KBM-7 (cell line): ENCODE data around the gene MAF.

Experiments used
- DNase-seq: peaks from one replicate; pipeline ENCODE4 v3.0.0-alpha.2; 2015
- in situ Hi-C: fragments of 300-500 bp; cut with MboI; formaldehyde crosslinking; loops from 2 replicates; pipeline ENCODE4 v1.14.3; 2020; ENCODE audit warnings: low sequenced_read_pairs, low pct_unique_long_range_greater_than_20kb, mixed read lengths

MAF gene

DNA sequence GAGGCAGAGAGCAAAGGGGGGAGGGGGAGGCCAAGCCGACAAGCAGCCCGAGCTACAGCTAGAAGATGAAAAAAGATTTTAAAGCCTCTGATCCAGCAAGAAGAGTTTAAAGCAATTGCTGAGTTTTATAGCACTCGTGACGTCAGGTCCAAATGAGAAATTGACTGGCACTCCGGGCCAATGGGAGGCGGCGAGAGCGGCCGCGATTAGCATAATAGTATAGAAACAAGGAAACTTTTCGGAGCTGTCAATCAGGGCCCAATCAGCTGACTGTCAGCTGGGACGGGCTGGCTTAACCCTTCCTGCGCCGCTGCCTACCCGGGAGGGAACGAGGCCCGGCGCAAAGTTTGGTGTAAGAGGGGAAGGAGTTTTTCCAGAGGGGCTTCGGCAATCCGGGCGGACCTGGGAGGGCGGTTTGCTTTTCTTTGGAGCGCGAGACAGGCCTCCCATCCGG, at the start of gene MAF:
Gene MAF, minus strand, starts transcription at position 100 of the 454 bp plus-strand sequence. CDS start 835 bp downstream, outside the sequence.
- peak; percentile 76 for DNase-seq
- in situ Hi-C loops = no loop called here

DNA sequence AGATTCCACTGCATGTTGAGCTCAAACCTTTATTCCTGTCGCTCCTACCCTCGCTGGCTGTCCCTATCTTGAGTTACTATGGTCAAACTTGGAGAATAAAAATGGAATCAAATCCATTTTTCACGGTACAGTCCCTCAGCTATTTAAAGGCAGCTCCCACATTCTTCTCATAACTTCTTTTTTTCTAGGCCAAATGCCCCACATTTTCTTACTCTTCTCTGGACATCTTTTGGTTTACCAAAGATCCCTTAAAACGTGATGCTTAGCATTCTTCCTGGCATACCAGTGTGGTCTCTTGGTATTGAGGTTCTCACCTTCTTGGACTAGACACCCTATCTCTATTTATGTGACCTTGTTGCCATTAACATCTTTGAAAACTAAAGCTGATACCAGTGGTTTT, 48.3 kb upstream of the MAF start:
- no peak for DNase-seq
- in situ Hi-C loops = no loop called here

DNA sequence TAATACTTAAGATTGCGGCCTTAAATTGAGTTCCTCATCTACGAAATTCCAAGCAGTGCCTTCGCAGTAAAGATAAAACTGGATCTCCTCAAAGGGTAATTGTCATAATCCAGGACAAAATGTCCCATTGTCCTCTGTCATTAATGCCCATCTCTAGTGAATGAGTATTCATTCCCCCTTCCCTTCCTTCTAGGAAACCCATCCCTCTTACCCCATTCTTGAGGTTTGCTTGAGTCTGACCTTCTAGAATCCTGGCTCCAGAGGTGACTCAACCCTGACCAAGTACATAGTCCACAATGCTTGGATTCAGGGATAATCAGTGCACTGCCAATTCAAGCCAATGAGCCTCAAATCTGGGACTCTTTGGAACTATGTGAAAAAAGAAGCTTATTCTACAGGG, 47.0 kb upstream of the MAF start:
- DNase-seq = no peak
- in situ Hi-C loops = no loop called here

DNA sequence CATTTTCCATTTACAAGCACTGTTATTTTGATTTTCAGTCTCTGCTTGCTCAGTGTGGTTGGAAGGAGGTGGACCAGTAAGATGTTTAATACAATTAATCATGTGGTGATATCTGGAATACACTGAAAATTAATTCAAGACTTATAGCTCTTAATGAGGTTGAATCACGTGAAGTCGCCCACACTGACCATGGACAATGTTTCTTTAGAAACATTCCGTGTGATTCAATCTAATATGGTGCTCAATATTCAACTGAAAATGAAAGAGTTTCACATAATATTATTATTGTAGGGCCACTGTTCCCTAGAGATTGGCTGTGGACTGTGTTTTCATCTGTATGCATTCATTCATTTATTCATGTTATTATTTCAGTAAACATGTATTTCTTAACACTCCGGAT, 45.2 kb upstream of the MAF start:
- no peak for DNase-seq
- in situ Hi-C loops = no loop called here

DNA sequence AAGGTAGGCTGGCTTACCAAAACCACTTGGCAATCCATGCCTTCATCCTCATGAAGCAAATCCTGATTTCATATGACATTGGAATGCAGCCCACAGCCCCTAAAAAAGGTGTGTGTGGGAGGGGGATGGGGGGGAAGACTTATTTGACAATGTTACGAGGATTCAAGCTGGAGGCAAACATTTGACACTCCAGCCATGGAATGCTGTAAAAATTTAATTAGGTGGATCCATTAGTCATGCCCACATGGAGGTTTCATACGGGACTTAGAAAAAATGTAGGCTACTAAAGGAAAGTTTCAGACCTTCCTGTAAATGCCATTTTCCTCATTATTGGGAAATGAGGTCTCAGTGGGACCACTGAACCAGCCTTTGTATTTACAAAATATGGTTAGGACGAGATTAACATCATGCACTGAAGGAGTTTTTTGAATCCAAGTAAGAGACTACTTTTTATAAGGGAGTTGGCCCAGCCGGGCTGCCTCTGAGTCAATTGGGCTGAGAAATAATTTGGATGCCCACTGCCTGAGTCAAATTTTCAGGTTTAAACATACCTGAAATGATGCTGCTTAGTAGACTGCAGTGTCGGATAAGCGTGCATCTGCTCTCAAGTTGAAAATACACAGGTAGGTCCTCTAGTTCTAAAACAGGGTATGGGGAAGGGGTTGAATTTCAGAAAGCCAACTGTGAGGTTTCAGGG, 44.6 kb upstream of the MAF start:
- no peak for DNase-seq
- in situ Hi-C loops = no loop called here

DNA sequence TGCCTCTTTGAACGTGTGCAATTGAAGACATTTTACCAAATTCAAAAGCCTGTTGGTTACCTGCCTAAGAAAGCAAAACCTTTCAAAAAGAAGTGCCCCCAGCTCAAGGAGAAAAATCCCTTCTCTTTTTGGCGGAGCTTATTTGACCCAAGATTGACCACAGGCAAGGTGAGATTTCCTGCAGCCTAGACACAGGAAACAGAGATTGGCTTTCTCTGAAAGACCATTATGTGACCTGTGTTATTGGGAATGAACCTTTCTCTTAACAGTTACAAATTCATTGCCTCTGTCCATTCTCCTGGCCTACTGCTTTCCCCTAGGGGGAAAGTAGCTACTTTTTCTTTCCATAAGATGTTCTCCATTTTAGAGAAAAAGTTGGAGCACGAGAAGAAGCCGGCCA, 42.1 kb upstream of the MAF start:
- no peak for DNase-seq
- in situ Hi-C loops = no loop called here

DNA sequence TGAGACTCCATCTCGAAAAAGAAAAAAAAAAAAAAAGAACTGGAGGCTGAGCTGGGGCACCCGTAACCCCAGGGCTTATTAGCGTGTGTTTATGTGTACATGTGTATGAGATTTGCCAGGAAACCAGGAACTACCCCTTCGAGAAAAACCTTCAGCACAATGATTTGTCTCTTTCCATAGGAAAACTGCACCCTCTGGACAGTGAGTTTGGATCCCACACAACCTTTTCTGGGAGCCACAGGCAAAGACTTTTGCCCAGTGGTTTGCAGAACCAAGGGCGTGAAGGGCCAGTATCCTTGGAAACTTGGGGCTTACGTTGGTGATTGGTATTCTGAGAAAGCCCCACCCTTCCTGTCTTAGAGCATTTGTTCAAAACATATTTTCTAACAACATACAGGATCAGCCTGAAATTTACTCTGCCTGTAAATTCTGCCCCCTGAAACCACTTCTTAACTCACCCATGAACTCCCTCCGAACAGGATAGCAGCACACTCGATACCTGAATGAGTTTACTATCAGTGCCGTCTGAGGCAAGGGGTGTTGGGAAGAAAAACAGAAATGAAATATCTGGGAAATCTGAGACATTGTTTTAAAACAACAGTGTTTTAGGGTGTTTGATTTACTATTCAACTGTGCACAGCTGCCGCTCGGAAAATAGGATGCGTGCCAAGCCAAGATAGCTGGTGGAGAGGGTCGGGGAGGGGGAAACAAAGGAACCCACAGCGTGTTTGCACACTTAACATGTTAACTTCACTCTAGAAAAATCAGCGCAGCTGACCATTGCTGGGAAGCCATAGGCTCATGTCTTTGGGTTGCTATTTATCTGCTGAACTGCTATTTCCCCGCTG, 40.2 kb upstream of the MAF start:
- in situ Hi-C loops = no loop called here
- DNase-seq = no peak

DNA sequence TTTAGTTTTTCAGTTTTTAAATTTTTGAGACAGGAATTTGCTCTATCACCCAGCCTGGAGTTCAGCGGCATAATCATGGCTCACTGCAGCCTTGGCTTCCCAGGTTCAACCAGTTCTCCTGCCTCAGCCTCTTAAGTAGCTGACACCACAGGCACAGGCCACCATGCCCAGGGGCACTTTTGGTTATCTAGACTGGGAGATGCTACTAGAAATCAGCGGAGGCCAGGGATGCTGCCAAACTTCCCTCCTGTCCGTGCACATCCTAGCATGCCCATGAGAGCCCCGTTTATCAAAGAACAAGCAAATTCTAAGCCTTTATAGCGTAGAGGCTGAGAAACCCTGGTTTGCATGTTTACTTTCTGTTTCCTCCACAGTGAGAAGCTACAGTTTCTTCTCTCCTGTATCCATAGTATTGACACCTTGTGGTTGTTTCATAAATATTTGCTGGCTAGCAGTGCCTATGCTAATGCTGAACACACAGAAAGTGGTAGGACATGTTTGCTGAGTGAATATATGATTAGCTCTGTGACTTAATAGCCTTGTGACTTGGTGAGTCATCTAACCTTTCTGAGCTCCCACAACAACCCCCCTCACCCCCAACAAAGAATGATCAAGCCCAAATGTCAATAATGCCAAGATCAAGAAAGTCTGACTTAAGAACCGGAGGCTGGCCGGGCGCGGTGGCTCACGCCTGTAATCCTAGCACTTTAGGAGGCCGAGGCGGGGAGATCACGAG, 39.2 kb upstream of the MAF start:
- in situ Hi-C loops = no loop called here
- no peak for DNase-seq

DNA sequence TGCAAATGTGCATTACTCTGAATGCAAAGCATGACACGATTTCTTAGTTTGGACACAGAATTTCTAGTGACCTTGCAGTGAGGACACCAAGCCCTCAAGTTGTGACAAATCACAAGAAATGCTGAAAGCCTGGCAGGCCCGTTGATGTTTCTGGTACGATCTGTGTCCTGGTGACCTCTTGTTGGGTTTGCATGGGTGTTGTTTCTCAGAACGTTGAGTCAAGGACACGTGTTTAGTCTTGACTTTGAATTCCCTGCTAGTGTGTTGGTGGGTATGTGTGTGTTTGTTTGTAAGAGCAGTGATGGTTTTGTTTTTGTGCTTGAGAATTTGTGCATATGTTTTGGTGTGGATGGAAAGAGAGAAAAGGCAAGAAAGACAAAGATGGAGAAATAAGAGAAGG, 37.8 kb upstream of the MAF start:
- no peak for DNase-seq
- in situ Hi-C loops = no loop called here

DNA sequence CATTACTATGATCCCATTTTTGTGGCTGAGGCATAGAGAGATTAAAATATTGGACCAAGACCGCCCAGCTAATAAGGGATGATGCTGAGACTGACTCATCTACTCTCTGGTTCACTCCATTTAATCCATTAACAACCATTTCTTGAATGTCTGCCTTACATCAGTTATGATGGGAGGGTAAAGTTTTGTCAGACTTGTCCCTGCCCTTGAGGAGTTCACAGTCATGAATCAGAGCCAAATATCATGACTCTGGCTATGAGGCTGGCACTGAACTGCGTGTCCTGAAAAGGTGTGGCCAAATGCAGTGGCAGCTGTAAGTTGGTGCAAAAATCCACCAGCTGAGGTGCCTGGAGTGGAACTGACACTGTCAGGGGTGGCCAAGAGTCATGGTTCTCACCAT, 35.0 kb upstream of the MAF start:
- DNase-seq = no peak
- in situ Hi-C loops = no loop called here

DNA sequence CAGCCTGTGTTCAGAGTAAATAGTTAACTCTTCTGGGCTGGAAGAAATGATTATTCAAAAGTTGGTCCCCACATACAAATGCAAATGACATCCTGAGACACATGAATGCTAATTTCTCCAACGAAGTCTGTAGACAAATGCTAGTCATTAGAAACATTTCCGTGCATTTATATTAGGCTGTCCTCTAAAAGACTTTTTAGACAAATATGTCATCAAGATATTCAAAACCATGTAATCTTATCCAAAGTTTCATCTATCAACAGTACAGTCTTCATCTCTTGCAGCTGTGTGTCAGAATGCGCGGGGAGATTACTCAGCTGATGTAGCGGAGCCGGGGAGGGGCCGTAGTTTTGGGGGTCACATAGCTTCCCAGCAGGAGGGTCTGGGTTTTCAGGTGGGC, 33.8 kb upstream of the MAF start:
- in situ Hi-C loops = no loop called here
- DNase-seq = no peak

DNA sequence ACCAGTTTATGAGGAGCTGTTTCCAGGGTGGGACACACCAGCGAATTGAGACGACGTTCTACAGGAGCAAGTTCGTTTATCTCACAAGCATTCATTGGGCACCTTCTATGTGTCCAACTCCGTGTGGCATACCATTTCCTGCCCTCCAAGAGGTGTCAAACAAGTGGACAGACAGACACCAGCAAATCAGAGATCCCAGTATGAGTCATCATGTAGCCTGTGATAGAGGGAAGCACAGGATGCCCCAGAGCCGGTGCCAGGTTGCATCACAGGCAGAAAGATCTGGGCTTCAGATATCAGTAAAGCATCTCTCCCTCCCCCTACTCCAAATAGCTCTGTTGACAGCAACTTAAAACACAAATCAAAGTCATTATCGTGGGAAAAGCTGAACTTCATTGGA, 31.8 kb upstream of the MAF start:
- no peak for DNase-seq
- in situ Hi-C loops = no loop called here

DNA sequence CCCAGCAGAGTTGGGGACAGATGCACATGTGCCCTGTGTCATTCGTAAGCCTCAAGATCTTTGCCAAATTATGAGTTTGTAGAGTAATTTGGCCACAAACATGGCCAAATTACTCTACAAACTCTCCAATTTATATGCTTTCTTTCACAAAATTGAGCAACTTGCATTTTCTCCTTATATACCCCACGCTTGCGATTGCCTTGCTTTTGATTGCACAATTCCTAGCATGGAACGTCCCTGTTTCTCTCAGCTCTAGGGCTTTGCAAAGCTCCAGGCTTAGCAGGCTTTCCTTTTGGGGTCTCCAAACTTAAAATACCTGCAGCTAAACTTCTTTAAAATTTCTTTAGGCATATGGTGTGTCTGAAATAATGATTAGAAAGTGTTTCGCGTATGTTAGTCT, 28.5 kb upstream of the MAF start:
- DNase-seq = no peak
- in situ Hi-C loops = no loop called here

DNA sequence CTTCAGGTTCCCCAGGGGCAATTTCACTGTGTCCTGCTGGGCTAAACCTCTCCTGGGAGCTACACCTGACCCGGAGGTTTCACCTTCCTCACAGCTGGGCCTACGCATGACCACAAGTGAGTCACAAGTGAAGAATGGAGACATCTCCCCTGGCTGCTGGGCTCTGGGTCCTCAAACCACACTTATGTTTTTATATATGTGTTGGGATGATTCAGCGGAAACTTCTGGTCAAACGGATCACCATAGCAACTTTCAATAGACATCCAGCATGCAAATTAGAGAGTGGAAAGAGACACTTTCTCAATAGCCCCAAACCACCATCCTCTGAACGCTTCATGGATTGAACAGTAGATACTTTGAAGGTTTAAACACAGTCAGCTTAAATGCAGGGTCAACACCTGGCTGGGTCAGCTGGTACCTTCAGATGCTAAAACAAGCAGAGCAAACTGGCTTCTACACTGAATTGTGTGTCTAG, 28.0 kb upstream of the MAF start:
- DNase-seq = peak; percentile 1

DNA sequence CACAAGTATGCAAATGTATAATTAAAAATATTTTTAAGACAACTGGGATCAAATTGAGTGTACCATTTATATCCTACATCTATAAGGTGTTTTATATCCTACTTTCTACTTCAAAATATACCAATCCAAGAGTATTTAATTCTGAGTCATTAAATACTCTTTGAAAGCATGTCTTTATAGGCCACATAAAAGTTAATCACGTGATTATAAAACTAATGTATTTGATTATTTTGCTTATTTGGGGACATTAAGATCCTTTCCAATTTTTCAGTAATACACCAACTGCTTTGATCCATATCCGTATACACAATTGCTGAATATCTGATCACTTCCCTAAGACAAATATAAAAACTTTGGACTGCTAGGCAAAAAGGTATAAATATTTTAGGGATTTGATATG, 26.6 kb upstream of the MAF start:
- in situ Hi-C loops = no loop called here
- no peak for DNase-seq

More for the DNA sequence above, 28.0 kb upstream of the MAF start:
- in situ Hi-C loops = no loop called here

DNA sequence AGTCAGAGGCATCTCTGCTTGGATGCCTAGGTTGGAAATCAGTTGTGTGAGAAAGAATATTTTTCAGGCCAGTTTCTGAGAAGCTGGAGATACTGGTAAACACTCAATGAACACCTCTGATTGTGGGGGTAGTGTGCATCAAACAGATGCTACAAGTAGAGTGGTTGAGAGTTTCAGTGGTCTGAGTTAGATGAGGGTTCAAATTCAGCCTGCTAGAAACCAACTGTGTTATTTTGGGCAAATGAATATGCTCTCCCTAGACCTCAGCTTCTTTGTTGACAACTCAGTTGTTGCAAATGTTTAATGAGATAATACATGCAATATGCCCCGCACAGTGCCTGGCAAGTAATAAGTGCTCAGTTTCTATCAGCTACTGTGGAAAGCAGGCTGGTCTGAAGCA, 25.2 kb upstream of the MAF start:
- no peak for DNase-seq
- in situ Hi-C loops = no loop called here

DNA sequence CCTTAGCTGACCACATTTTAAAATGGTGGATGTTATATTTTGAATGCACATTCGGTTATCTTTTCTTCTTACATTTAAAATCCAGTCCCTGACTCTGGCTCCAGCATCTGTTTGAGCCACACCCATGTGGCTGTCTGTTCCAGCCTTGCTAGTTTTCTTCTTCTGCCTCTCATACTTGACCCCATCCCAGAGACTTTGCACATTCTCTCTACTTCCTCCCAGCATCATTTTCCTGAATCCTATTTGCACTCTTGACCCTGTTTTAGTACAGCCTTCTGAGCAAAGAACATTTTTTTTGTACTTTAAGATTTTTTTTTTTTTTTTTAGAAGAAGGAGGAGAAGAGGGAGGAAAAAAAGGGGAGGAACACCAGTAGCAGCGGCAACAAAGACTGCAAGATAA, 23.3 kb upstream of the MAF start:
- no peak for DNase-seq
- in situ Hi-C loops = no loop called here

DNA sequence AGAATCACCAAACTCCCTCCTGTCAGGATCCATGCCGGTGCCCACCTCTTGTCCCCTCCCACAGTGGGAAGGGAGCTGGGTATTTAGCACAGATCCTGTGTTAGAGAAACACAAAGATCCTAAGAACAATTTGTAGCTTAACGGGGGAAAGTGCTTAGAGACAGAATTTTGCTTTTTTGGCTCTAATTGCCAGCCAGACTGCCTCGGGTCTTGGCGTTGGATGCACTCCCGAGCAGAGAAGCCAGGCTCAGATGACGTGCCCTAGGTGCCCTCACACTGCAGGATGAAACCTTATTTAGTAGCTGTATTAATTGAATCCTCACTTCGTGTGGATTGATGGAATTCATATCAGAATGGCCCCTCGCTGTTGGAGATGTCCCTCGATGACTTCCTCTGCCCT, 22.5 kb upstream of the MAF start:
- DNase-seq = no peak
- in situ Hi-C loops = no loop called here

DNA sequence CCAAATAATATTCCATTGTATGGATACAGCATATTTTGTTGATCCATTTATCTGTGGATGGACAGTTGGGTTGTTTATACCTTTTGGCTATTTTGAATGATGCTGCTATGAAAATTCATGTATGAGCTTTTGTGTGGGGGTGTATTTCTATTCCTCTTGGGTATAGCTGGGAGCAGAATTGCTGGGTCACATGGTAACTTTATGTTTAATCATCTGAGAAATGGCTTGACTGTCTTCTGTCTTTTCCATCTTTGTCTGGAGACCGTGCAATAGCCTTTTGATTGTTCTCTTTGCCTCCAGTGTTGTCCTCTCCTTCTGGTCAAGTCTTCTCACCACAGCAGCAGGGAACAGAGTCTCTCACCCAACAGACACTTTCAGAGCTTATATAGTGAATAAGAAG, 20.5 kb upstream of the MAF start:
- in situ Hi-C loops = no loop called here
- DNase-seq = no peak

DNA sequence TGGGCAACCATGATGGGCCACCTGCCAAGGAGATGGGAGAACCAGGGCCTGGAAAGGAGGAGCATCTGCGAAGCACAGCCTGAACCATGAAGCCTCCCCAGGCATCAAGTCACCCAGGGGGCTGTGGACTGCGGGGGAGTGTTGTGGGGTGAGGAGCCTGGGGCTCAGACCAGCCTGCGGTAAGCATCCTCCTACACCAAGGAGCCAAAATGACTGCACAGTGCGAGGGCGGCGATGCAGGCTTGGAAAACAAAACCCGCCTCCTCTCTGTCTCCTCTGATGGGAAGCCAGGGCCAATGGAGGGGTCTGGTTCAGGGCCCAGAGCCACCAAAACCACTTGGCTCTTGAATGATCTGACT, 18.1 kb upstream of the MAF start:
- DNase-seq = no peak
- in situ Hi-C loops = no loop called here
